Panc1 (cell line): ENCODE measurements around the gene PGM5. TPM values are rescaled to one million over a fixed set of nuclear protein-coding genes. Genes with fewer than 3 reads are reported as not detected.

Experiments
- ATAC-seq: fragments of 200-7000 bp; cut with Tn5 transposase; 2 replicates; pipeline ENCODE4 v1.9.1; 2020; ENCODE audit warnings: mild to moderate bottlenecking, moderate library complexity
- BruUV-seq: library from RNA; stranded (reverse); fragments of 400-500 nt; replicated peaks from 2 replicates; lab custom pipeline; 2021; lab: Mats Ljungman, UMichigan
- CTCF ChIA-PET: fragments of 300-600 bp; sonication (Branson Sonifier 250); formaldehyde crosslinking; loops from one replicate; lab custom pipeline; 2022; ENCODE audit warnings: antibody characterized with exemption; lab: Charles Lee
- POLR2A ChIA-PET: fragments of 300-600 bp; sonication (Branson Sonifier 250); formaldehyde crosslinking; loops from one replicate; lab custom pipeline; 2022; ENCODE audit warnings: antibody characterized with exemption; lab: Charles Lee
- DNase-seq: peaks from one replicate; pipeline ENCODE4 v3.0.0-alpha.2; 2010; ENCODE audit warnings: low read depth, low spot score
- H3K27ac ChIP-seq: 2 replicates; pipeline ENCODE4 v1.5.1; 2011; ENCODE audit warnings: mild to moderate bottlenecking, low read length, inconsistent platforms
- H3K27me3 ChIP-seq: fragments of 200-500 bp; sonication (Bioruptor generic); 2 replicates; pipeline ENCODE4 v1.6.0; 2014; ENCODE audit warnings: low read length, inconsistent platforms; ENCODE audit not compliant: control insufficient read depth, insufficient read depth
- H3K36me3 ChIP-seq: fragments of 200-500 bp; sonication (Bioruptor generic); 2 replicates; pipeline ENCODE4 v1.5.1; 2014; ENCODE audit warnings: inconsistent platforms, mild to moderate bottlenecking, low read length, moderate library complexity; ENCODE audit not compliant: control insufficient read depth, insufficient read depth
- H3K4me1 ChIP-seq: 2 replicates; pipeline ENCODE4 v1.5.1; 2011; ENCODE audit warnings: inconsistent platforms, mild to moderate bottlenecking, low read length, moderate library complexity; ENCODE audit not compliant: control insufficient read depth, insufficient read depth
- H3K4me3 ChIP-seq, 2 experiments: 2 replicates each; pipeline ENCODE4 v1.5.1; 2011 to 2012; ENCODE audit warnings: low read depth in 2 of 2, low read length in 2 of 2, mild to moderate bottlenecking in 2 of 2, inconsistent platforms in 1 of 2, moderate library complexity in 1 of 2
- H3K9me3 ChIP-seq: fragments of 200-500 bp; sonication (Bioruptor generic); 2 replicates; pipeline ENCODE4 v1.5.1; 2014; ENCODE audit warnings: low read depth, mild to moderate bottlenecking, inconsistent platforms, low read length, moderate library complexity; ENCODE audit not compliant: control insufficient read depth, insufficient read depth
- CTCF ChIP-seq: fragments of 450-650 bp; IDR thresholded peaks from 2 replicates; pipeline ENCODE4 v1.5.1; 2017; ENCODE audit warnings: mild to moderate bottlenecking
- POLR2AphosphoS5 ChIP-seq: IDR thresholded peaks from 2 replicates; pipeline ENCODE4 v1.6.1; 2012; ENCODE audit warnings: mild to moderate bottlenecking, low read depth, low read length, moderate library complexity
- SIN3A ChIP-seq: IDR thresholded peaks from 2 replicates; pipeline ENCODE4 v1.6.1; 2012; ENCODE audit warnings: low read depth, mild to moderate bottlenecking, low read length, moderate library complexity, borderline replicate concordance; ENCODE audit not compliant: insufficient read depth
- TCF7L2 ChIP-seq: IDR thresholded peaks from 2 replicates; pipeline ENCODE4 v1.6.1; 2011; ENCODE audit warnings: mild to moderate bottlenecking, low read depth, low read length, inconsistent platforms
- in situ Hi-C: cut with HindIII; loops from 2 replicates; pipeline ENCODE4 v1.10.0; 2016; ENCODE audit warnings: low sequenced_read_pairs, low pct_unique_long_range_greater_than_20kb
- intact Hi-C: fragments of 100-400 bp; cut with micrococcal nuclease; formaldehyde crosslinking; loops from one replicate; pipeline ENCODE4 v1.10.0; 2022; ENCODE audit not compliant: unreplicated experiment
- total RNA-seq: library from RNA; stranded (reverse); gene quantifications from one replicate; pipeline ENCODE4 v1.2.1, GENCODE V29; 2021; ENCODE audit not compliant: unreplicated experiment
- TF ChIP-seq, protein P1 (sequence below), 2 experiments: IDR thresholded peaks; 2 replicates each; pipeline ENCODE4 v1.6.1; 2011 to 2012; ENCODE audit warnings: low read depth in 2 of 2, control low read depth in 1 of 2, low read length in 1 of 2, mild to moderate bottlenecking in 1 of 2, moderate library complexity in 1 of 2; ENCODE audit not compliant: insufficient read depth in 1 of 2

The PGM5 gene
- total RNA-seq, 1 experiment from 2014 or later, result 0.21 TPM

- no TSS peak for BruUV-seq
- Histone ChIP-seq H3K36me3 (no peaks in the 10 kb centered on the region), H3K27ac (no peak overlapping the region), H3K9me3 (no peaks in the 10 kb centered on the region), H3K4me1 (no peaks in the 10 kb centered on the region), H3K27me3 (no peaks in the 10 kb centered on the region), H3K4me3 (no peak overlapping the region)
- intact Hi-C loops, result no loop called here
- in situ Hi-C loops, result no loop called here
- ChIA-PET CTCF (no interaction called here), POLR2A (no interaction called here)
- no peak for TF ChIP-seq CTCF
- no peak for TF ChIP-seq SIN3A
- no peak for TF ChIP-seq TCF7L2
- TF ChIP-seq, protein P1, sequence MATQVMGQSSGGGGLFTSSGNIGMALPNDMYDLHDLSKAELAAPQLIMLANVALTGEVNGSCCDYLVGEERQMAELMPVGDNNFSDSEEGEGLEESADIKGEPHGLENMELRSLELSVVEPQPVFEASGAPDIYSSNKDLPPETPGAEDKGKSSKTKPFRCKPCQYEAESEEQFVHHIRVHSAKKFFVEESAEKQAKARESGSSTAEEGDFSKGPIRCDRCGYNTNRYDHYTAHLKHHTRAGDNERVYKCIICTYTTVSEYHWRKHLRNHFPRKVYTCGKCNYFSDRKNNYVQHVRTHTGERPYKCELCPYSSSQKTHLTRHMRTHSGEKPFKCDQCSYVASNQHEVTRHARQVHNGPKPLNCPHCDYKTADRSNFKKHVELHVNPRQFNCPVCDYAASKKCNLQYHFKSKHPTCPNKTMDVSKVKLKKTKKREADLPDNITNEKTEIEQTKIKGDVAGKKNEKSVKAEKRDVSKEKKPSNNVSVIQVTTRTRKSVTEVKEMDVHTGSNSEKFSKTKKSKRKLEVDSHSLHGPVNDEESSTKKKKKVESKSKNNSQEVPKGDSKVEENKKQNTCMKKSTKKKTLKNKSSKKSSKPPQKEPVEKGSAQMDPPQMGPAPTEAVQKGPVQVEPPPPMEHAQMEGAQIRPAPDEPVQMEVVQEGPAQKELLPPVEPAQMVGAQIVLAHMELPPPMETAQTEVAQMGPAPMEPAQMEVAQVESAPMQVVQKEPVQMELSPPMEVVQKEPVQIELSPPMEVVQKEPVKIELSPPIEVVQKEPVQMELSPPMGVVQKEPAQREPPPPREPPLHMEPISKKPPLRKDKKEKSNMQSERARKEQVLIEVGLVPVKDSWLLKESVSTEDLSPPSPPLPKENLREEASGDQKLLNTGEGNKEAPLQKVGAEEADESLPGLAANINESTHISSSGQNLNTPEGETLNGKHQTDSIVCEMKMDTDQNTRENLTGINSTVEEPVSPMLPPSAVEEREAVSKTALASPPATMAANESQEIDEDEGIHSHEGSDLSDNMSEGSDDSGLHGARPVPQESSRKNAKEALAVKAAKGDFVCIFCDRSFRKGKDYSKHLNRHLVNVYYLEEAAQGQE (IDR thresholded peaks at IDR 0.05; ENCODE audit: insufficient read depth in 1 of 2, low read depth in 2 of 2, low read length in 1 of 2), result no peak
- TF ChIP-seq POLR2AphosphoS5, result no peak
- DNase-seq (no peak), ATAC-seq (no peak)
Measured at GRCh38 chr9:68532131-68532530, 175.7 kb downstream of the PGM5 start.

GRCh38 chr9:68533678-68534077 lies 177.3 kb downstream of the PGM5 start:
- no peak for ATAC-seq
- Histone ChIP-seq H3K9me3 (no peaks in the 10 kb centered on the region), H3K4me1 (no peaks in the 10 kb centered on the region), H3K4me3 (no peak overlapping the region), H3K27ac (no peak overlapping the region), H3K36me3 (no peaks in the 10 kb centered on the region), H3K27me3 (no peaks in the 10 kb centered on the region)
- TF ChIP-seq TCF7L2 (no peak), POLR2AphosphoS5 (no peak), SIN3A (no peak), CTCF (no peak)
- TF ChIP-seq, protein P1 (IDR thresholded peaks at IDR 0.05; ENCODE audit: insufficient read depth in 1 of 2, low read depth in 2 of 2, low read length in 1 of 2), result no peak
- no TSS peak for BruUV-seq
- ChIA-PET CTCF (no interaction called here), POLR2A (no interaction called here)
- no peak for DNase-seq
- intact Hi-C loops (no loop called here), in situ Hi-C loops (no loop called here)
